Spleen (tissue), 11 donors: ENCODE data around the gene POU2AF3. TPM values are rescaled to one million over a fixed set of nuclear protein-coding genes. Genes with fewer than 3 reads are reported as not detected.

ENCODE experiments used
- DNase-seq: peaks from one replicate; pipeline ENCODE4 v3.0.0-alpha.2; 2020
- H3K27ac ChIP-seq, 8 donors: fragments of 200-600 bp; sonication (generic) in 7 of 8; 1 replicate in 4 of 8; 2 replicates in 4 of 8; pipeline versions ENCODE4 v1.5.0 to v1.8.0; 2016 to 2021; ENCODE audit warnings: inconsistent platforms in 4 of 8, mild to moderate bottlenecking in 4 of 8, moderate library complexity in 1 of 8
- H3K27me3 ChIP-seq, 7 donors: fragments of 200-600 bp; sonication (generic) in 6 of 7; replicated peaks in 1 of 7; 1 replicate in 4 of 7; 2 replicates in 3 of 7; pipeline versions ENCODE4 v1.5.0 to v1.8.0; 2016 to 2021; ENCODE audit warnings: inconsistent platforms in 3 of 7, mild to moderate bottlenecking in 1 of 7
- H3K36me3 ChIP-seq, 6 donors: fragments of 200-600 bp; sonication (generic) in 5 of 6; 1 replicate in 4 of 6; 2 replicates in 2 of 6; pipeline versions ENCODE4 v1.5.0 to v1.8.0; 2016 to 2021; ENCODE audit warnings: inconsistent platforms in 2 of 6
- H3K4me1 ChIP-seq, 6 donors: fragments of 200-600 bp; sonication (generic) in 5 of 6; 1 replicate in 3 of 6; 2 replicates in 3 of 6; pipeline versions ENCODE4 v1.5.0 to v1.8.0; 2016 to 2021; ENCODE audit warnings: inconsistent platforms in 3 of 6
- H3K4me3 ChIP-seq, 8 donors: fragments of 200-600 bp; sonication (generic) in 7 of 8; 1 replicate in 4 of 8; 2 replicates in 4 of 8; pipeline versions ENCODE4 v1.5.0 to v1.8.0; 2016 to 2021; ENCODE audit warnings: inconsistent platforms in 4 of 8, mild to moderate bottlenecking in 4 of 8, moderate library complexity in 2 of 8
- H3K9me3 ChIP-seq, 8 donors: fragments of 200-600 bp; sonication (generic) in 7 of 8; 1 replicate in 4 of 8; 2 replicates in 4 of 8; pipeline versions ENCODE4 v1.5.0 to v1.8.0; 2016 to 2021; ENCODE audit warnings: inconsistent platforms in 4 of 8
- POLR2A ChIP-seq, 3 donors: fragments of 450-650 bp; IDR thresholded peaks; one replicate each; pipeline ENCODE4 v1.5.1; 2017; ENCODE audit warnings: antibody characterized with exemption in 3 of 3, mild to moderate bottlenecking in 1 of 3
- POLR2AphosphoS5 ChIP-seq, 3 donors: sonication (generic); formaldehyde crosslinking; IDR thresholded peaks; one replicate each; pipeline ENCODE4 v1.5.1; 2017; ENCODE audit warnings: antibody characterized with exemption in 3 of 3
- WGBS, 5 donors: extraction: QIAGEN DNeasy Blood & Tissue Kit in 3 of 5; methylation state at CpG; one replicate each; pipeline versions ENCODE4 v1.1.5 to v1.1.7; 2013 to 2018; 5-methylcytosine and 5-hydroxymethylcytosine counted together
- intact Hi-C: fragments of 100-400 bp; cut with DNase I; formaldehyde crosslinking; loops from one replicate; pipeline ENCODE4 v1.15.0; 2023; ENCODE audit warnings: low total_unique reads
- polyA plus RNA-seq, 3 donors: library from polyadenylated mRNA; stranded (reverse); fragments of 200-250 nt; gene quantifications; one replicate each; pipeline ENCODE4 v1.2.1, GENCODE V29; 2013
- total RNA-seq, 7 donors: library from RNA; depleted of rRNA in 3 of 7; stranded (reverse); fragments of >200 nt in 3 of 7; fragmentation: NEBNext Ultra II Directional in 4 of 7; extraction: Animal tissue kit (Norgen Biotek cat#: 25700) in 4 of 7; gene quantifications; one replicate each; pipeline versions ENCODE4 v1.1.0 to v1.2.1, GENCODE V29; 2016 to 2021
- TF ChIP-seq, protein P1 (sequence below), 11 experiments: fragments of 200-600 bp in 7 of 11; fragments of 450-650 bp in 4 of 11; sonication (generic) in 4 of 11; IDR thresholded peaks in 8 of 11; conservative IDR thresholded peaks in 3 of 11; 1 replicate in 7 of 11; 2 replicates in 4 of 11; pipeline versions ENCODE4 v1.4.0 to v1.8.0; 2016 to 2021; ENCODE audit warnings: antibody characterized with exemption in 11 of 11, inconsistent platforms in 4 of 11, mild to moderate bottlenecking in 1 of 11
- donor health status: healthy with polysubstance abuse.
- donor health status: DM: no; HTN: no; CAD: no; lungs with moderate emphysema.
- donor health status: DM: no; HTN: no; CAD: no.
- donor health status: Bipolar disorder and iron deficiency.
- donor health status: healthy.
- donor health status: DM: no; HTN: no; CAD: no.
- donor health status: DM: yes; HTN: yes; CAD: no.

Gene POU2AF3
- total and polyA plus RNA-seq, 10 donors = 0.30 to 2.0 (median 0.61) TPM; not detected in 3

DNA sequence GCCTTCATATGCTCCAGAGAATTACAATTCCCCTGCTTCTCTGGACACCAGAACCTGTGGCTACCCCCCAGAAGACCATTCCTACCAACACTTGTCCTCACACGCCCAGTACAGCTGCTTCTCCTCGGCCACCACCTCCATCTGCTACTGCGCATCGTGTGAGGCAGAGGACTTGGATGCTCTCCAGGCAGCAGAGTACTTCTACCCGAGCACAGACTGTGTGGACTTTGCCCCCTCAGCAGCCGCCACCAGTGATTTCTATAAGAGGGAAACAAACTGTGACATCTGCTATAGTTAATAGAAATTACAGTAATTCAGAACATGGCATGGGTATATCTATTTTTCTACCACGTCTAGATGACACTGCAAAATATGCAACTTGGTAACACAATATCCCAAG lies 9.8 kb downstream of the POU2AF3 start:
- WGBS, 5 donors = 76 to 82% (median 77%) methylated on average over 7 of the region's 7 CpGs
- no peaks in the 10 kb centered on the region for H3K4me1 ChIP-seq
- H3K36me3 ChIP-seq = no peaks in the 10 kb centered on the region
- H3K27ac ChIP-seq = no peak overlapping the region
- DNase-seq = no peak
- TF ChIP-seq POLR2A (IDR thresholded peaks at IDR 0.05) = no peak
- TF ChIP-seq, protein P1, sequence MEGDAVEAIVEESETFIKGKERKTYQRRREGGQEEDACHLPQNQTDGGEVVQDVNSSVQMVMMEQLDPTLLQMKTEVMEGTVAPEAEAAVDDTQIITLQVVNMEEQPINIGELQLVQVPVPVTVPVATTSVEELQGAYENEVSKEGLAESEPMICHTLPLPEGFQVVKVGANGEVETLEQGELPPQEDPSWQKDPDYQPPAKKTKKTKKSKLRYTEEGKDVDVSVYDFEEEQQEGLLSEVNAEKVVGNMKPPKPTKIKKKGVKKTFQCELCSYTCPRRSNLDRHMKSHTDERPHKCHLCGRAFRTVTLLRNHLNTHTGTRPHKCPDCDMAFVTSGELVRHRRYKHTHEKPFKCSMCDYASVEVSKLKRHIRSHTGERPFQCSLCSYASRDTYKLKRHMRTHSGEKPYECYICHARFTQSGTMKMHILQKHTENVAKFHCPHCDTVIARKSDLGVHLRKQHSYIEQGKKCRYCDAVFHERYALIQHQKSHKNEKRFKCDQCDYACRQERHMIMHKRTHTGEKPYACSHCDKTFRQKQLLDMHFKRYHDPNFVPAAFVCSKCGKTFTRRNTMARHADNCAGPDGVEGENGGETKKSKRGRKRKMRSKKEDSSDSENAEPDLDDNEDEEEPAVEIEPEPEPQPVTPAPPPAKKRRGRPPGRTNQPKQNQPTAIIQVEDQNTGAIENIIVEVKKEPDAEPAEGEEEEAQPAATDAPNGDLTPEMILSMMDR (IDR thresholded peaks at IDR 0.05 in 8 of 11, conservative IDR thresholded peaks at IDR 0.05 in 3 of 11) = no peak
- TF ChIP-seq POLR2AphosphoS5 (IDR thresholded peaks at IDR 0.05) = no peak
- intact Hi-C loops = no loop called here
- no peaks in the 10 kb centered on the region for H3K9me3 ChIP-seq
- peaks cover 0 to 7% (median 0%) of the 10 kb centered on the region in 7 donors for H3K27me3 ChIP-seq
- H3K4me3 ChIP-seq = no peak overlapping the region

DNA sequence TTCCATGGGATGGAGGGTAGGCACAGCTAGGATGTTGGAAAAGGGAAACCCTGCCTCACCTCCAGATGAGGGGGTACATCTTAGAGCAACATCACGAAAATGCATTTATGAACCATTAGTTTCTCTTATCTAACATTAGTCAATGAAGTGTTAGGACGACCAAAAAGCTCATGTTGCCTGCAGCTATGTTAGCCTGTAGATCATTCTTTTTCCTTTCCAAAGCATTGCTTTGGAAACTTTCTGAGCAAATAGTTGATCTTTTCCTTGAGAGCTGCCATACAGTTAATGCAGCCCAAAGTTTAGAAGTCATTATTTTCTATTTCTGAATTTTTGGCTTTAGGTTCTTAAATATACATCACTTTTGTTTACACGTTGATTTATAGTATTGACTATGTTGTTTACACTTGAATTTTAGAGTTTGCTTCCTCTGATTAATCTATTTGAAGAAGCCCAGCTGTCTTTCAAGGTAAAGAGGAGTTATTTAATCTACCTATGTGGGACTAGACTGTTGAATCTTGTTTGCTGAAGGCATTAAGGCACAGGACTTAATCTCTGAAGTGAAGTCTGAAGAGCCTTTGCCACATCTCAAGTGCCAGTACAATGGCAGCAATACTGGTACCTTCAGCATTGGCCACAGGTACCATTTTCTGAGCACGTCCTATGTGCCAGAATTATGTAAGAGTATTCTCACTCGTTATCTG lies 11.0 kb downstream of the POU2AF3 start:
- TF ChIP-seq POLR2AphosphoS5 (IDR thresholded peaks at IDR 0.05) (no peak), POLR2A (IDR thresholded peaks at IDR 0.05) (no peak)
- TF ChIP-seq, protein P1 (IDR thresholded peaks at IDR 0.05 in 8 of 11, conservative IDR thresholded peaks at IDR 0.05 in 3 of 11) = no peak
- Histone ChIP-seq H3K27me3 (peaks cover 0 to 7% (median 0%) of the 10 kb centered on the region in 7 donors), H3K4me3 (no peak overlapping the region), H3K36me3 (no peaks in the 10 kb centered on the region), H3K9me3 (no peaks in the 10 kb centered on the region), H3K4me1 (no peaks in the 10 kb centered on the region), H3K27ac (no peak overlapping the region)
- 80 to 91% (median 82%) methylated on average over 5 of the region's 5 CpGs for WGBS, 5 donors
- DNase-seq = no peak
- intact Hi-C loops = no loop called here

DNA sequence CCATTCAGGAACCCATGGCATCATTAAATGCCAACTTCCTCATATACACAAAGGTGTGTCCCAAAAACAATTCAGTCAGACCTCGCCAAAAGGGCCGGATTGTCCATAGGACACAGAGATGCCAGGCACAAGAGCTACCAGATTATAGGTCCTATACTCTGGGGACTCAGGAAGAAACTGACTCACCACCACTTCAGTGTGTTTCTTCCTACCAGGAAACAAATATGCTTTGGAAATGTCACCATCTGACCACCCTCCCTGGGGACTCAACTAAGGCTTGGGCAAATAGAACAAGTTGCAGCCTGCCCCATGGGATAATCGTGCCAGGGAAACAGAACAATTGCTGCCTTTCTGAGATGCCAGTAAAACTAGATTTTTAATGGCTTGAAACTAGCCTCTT lies 11.7 kb downstream of the POU2AF3 start:
- intact Hi-C loops = no loop called here
- 55 to 79% (median 68%) methylated on average over 3 of the region's 3 CpGs for WGBS, 5 donors
- TF ChIP-seq POLR2A (IDR thresholded peaks at IDR 0.05) = no peak
- TF ChIP-seq, protein P1 (IDR thresholded peaks at IDR 0.05 in 8 of 11, conservative IDR thresholded peaks at IDR 0.05 in 3 of 11) = no peak
- TF ChIP-seq POLR2AphosphoS5 (IDR thresholded peaks at IDR 0.05) = no peak
- H3K36me3 ChIP-seq = no peaks in the 10 kb centered on the region
- no peaks in the 10 kb centered on the region for H3K4me1 ChIP-seq
- no peak for DNase-seq
- peaks cover 0 to 7% (median 0%) of the 10 kb centered on the region in 7 donors for H3K27me3 ChIP-seq
- H3K4me3 ChIP-seq = no peak overlapping the region
- H3K9me3 ChIP-seq = no peaks in the 10 kb centered on the region
- H3K27ac ChIP-seq = no peak overlapping the region

DNA sequence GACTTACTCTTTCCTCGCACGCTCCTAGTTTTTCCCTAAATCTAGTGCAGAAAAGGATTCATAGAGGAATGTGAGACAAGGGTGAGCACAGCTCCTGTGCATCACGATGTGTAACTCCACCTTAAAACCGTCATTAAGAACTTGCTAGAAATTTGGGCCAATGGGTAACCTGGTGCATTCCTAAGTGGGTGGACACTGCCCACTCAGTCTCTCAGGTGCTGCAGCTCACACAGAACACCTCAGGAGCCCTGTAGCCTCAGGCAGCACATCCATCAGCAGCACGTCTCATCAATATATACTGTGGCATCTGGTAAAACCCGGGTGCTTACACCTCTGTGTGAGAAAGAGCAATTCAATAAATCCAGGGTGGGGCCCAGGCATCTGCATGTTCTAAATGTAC lies 12.4 kb downstream of the POU2AF3 start:
- TF ChIP-seq, protein P1 (IDR thresholded peaks at IDR 0.05 in 8 of 11, conservative IDR thresholded peaks at IDR 0.05 in 3 of 11) = no peak
- TF ChIP-seq POLR2A (IDR thresholded peaks at IDR 0.05) (no peak), POLR2AphosphoS5 (IDR thresholded peaks at IDR 0.05) (no peak)
- intact Hi-C loops = no loop called here
- no peaks in the 10 kb centered on the region for H3K36me3 ChIP-seq
- H3K9me3 ChIP-seq = no peaks in the 10 kb centered on the region
- no peak overlapping the region for H3K27ac ChIP-seq
- peaks cover 0 to 7% (median 0%) of the 10 kb centered on the region in 7 donors for H3K27me3 ChIP-seq
- no peaks in the 10 kb centered on the region for H3K4me1 ChIP-seq
- no peak overlapping the region for H3K4me3 ChIP-seq
- 86 to 94% (median 91%) methylated on average over 6 of the region's 6 CpGs for WGBS, 5 donors
- DNase-seq = no peak
